SK-N-SH (cell line): ENCODE measurements around the gene DYNLL1.
"Not testable (repeated sequence)": the region's sequence is repeated elsewhere in the genome, so short reads cannot be mapped to it uniquely, and the experiment has no call there.

Experiments used
- CTCF ChIP-seq: fragments of 200-600 bp; sonication (generic); IDR thresholded peaks from 2 replicates; pipeline ENCODE4 v1.6.1; 2017; ENCODE audit warnings: antibody characterized with exemption, mild to moderate bottlenecking, moderate library complexity
- ELF1 ChIP-seq: IDR thresholded peaks from 2 replicates; pipeline ENCODE4 v1.4.0; 2012
- EZH2phosphoT487 ChIP-seq: fragments of 200-600 bp; sonication (generic); IDR thresholded peaks from 2 replicates; pipeline ENCODE4 v1.6.1; 2017; ENCODE audit warnings: low read depth, mixed run types, mild to moderate bottlenecking, antibody characterized with exemption, moderate library complexity, borderline replicate concordance
- RAD21 ChIP-seq: IDR thresholded peaks from 2 replicates; pipeline ENCODE4 v1.6.1; 2012; ENCODE audit warnings: mild to moderate bottlenecking, low read length
- RFX5 ChIP-seq: IDR thresholded peaks from 2 replicates; pipeline ENCODE4 v1.6.1; 2012; ENCODE audit warnings: mild to moderate bottlenecking, improper control_type of control experiment, low read length
- SIN3A ChIP-seq: IDR thresholded peaks from 2 replicates; pipeline ENCODE4 v1.6.1; 2012; ENCODE audit warnings: low read depth, mild to moderate bottlenecking, low read length, moderate library complexity, borderline replicate concordance

GRCh38 chr12:120487552-120487951, 8.4 kb upstream of the DYNLL1 start:
- not testable (repeated sequence) for TF ChIP-seq SIN3A, CTCF, ELF1, RAD21, RFX5, EZH2phosphoT487
